CD4-positive, CD25-positive, alpha-beta regulatory T cell (primary cell): ENCODE results near the gene POFUT2. TPM values are rescaled to one million over a fixed set of nuclear protein-coding genes. Genes with fewer than 3 reads are reported as not detected.
"Not testable (repeated sequence)": the region's sequence is repeated elsewhere in the genome, so short reads cannot be mapped to it uniquely, and the experiment has no call there.

ENCODE experiments used
- ATAC-seq, 2 donors: fragments of 150-1000 bp; cut with Tn5 transposase; one replicate each; pipeline ENCODE4 v1.10.0; 2021; ENCODE audit warnings: low read depth in 2 of 2, moderate number of reproducible peaks in 2 of 2, moderate library complexity in 1 of 2
- DNase-seq, 3 donors: peaks; one replicate each; pipeline versions ENCODE4 v3.0.0 to v3.0.0-alpha.2; 2012 to 2022; ENCODE audit warnings: mixed read lengths in 1 of 3
- H3K27ac ChIP-seq: one replicate; pipeline ENCODE4 v1.7.0; 2013; ENCODE audit warnings: mild to moderate bottlenecking, low read length; ENCODE audit not compliant: insufficient read depth, poor library complexity, severe bottlenecking
- H3K27me3 ChIP-seq: one replicate; pipeline ENCODE4 v1.7.0; 2013; ENCODE audit warnings: low read length; ENCODE audit not compliant: control insufficient read depth, insufficient read depth
- H3K36me3 ChIP-seq: one replicate; pipeline ENCODE4 v1.7.0; 2013; ENCODE audit warnings: mild to moderate bottlenecking, low read length, moderate library complexity; ENCODE audit not compliant: control insufficient read depth, insufficient read depth
- H3K4me1 ChIP-seq: 2 replicates; pipeline ENCODE4 v1.7.0; 2013; ENCODE audit warnings: mild to moderate bottlenecking, low read length; ENCODE audit not compliant: insufficient read depth, control insufficient read depth, poor library complexity, severe bottlenecking
- H3K4me3 ChIP-seq: one replicate; pipeline ENCODE4 v1.7.0; 2013; ENCODE audit warnings: low read depth, mild to moderate bottlenecking, low read length, moderate library complexity
- H3K9me3 ChIP-seq, 2 experiments: 1 replicate in 1 of 2; 2 replicates in 1 of 2; pipeline ENCODE4 v1.7.0; 2013; ENCODE audit warnings: low read length in 2 of 2, mild to moderate bottlenecking in 1 of 2, moderate library complexity in 1 of 2; ENCODE audit not compliant: control insufficient read depth in 2 of 2
- H3K27ac Mint-ChIP-seq, 3 donors: one replicate each; pipeline ENCODE4 v1.8.0; 2020 to 2022; ENCODE audit warnings: mild to moderate bottlenecking in 3 of 3, mixed read lengths in 3 of 3, moderate library complexity in 2 of 3
- H3K27me3 Mint-ChIP-seq: one replicate; pipeline ENCODE4 v1.8.0; 2022; ENCODE audit warnings: mild to moderate bottlenecking, mixed read lengths
- H3K36me3 Mint-ChIP-seq: one replicate; pipeline ENCODE4 v1.8.0; 2020; ENCODE audit warnings: mixed read lengths
- H3K4me1 Mint-ChIP-seq, 4 donors: one replicate each; pipeline ENCODE4 v1.8.0; 2020 to 2022; ENCODE audit warnings: mixed read lengths in 4 of 4, mild to moderate bottlenecking in 1 of 4
- H3K4me3 Mint-ChIP-seq, 4 donors: one replicate each; pipeline ENCODE4 v1.8.0; 2020 to 2022; ENCODE audit warnings: mild to moderate bottlenecking in 4 of 4, mixed read lengths in 4 of 4, moderate library complexity in 3 of 4
- H3K9me3 Mint-ChIP-seq, 7 donors: one replicate each; pipeline ENCODE4 v1.8.0; 2020 to 2022; ENCODE audit warnings: mixed read lengths in 7 of 7, mild to moderate bottlenecking in 3 of 7, moderate library complexity in 2 of 7
- polyA plus RNA-seq, 4 donors: library from polyadenylated mRNA; unstranded; fragments of 300-500 nt; fragmentation: Illumina TruSeq; gene quantifications; one replicate each; pipeline ENCODE4 v1.2.3, GENCODE V29; 2021
- total RNA-seq: library from RNA; stranded (reverse); gene quantifications from one replicate; pipeline ENCODE4 v1.2.3, GENCODE V29; 2022

The POFUT2 gene
- total and polyA plus RNA-seq, 5 donors from 2014 or later = 2.6 to 55.6 (median 3.3) TPM

- Histone ChIP-seq H3K36me3 (no peaks in the 10 kb centered on the region), H3K4me3 (no peak overlapping the region), H3K27ac (no peak overlapping the region), H3K27me3 (no peaks in the 10 kb centered on the region), H3K4me1 (no peaks in the 10 kb centered on the region), H3K9me3 (no peaks in the 10 kb centered on the region)
- Mint-ChIP-seq H3K27ac (no peak overlapping the region), H3K36me3 (no peaks in the 10 kb centered on the region), H3K4me3 (no peak overlapping the region), H3K27me3 (peaks cover 7% of the 10 kb centered on the region), H3K4me1 (peaks cover 0 to 12% (median 7%) of the 10 kb centered on the region in 4 donors), H3K9me3 (peaks cover 0 to 4% (median 0%) of the 10 kb centered on the region in 7 donors)
- ATAC-seq (no peak), DNase-seq (no peak)
These were observed 22.8 kb upstream of the POFUT2 start for GRCh38 chr21:45310459-45310858.

- Mint-ChIP-seq H3K4me3 (no peak overlapping the region), H3K36me3 (no peaks in the 10 kb centered on the region), H3K27ac (no peak overlapping the region), H3K27me3 (peaks cover 7% of the 10 kb centered on the region), H3K4me1 (peaks cover 0 to 12% (median 7%) of the 10 kb centered on the region in 4 donors), H3K9me3 (peaks cover 0 to 4% (median 0%) of the 10 kb centered on the region in 7 donors)
- Histone ChIP-seq H3K9me3 (no peaks in the 10 kb centered on the region), H3K4me3 (no peak overlapping the region), H3K36me3 (no peaks in the 10 kb centered on the region), H3K4me1 (no peaks in the 10 kb centered on the region), H3K27me3 (no peaks in the 10 kb centered on the region), H3K27ac (no peak overlapping the region)
- no peak for ATAC-seq
- no peak for DNase-seq
These were observed 22.3 kb upstream of the POFUT2 start for GRCh38 chr21:45309987-45310381.

DNA sequence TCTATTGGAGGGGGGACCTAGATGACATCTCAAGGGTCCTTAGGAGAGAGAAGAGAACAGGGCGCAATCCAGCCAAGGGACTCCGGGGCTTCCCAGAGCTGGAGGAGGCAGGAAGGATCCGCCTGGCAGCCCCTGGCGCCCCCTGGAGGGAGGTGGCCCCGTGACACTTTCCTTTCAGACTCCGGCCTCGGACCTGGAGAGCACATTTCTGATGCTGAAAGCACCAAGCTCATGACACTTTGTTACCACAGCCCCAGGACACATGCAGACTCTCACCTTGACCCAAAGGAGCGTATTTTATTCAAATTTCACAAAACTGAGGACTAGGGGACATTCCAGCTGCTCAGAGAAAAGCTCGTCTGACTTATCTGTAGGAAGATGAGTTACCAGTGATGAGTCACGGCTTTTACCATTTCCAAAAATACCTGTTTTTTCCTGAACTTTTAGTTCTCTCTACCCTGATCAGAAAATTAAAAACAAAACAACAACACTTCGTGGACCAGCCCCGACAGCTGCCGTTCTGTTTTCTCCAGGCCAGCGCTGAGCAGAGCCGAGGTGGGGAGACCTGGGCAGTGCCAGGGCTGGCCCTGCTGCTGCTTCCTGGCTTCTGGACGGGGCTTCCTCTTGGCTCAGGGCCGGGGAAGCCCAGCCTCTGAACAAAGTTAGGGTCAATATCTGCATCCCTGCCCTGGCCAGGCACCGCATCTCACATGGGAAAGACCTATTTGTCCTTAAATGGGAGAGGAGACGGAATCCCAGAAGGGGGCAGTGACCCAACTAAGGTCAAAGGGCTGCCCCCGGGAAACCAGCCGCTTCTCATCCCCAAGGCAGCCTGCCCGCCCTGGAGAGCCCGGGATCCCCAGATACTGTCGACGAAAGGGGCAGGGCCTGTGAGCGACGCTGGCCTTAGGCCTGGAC, 21.6 kb upstream of the POFUT2 start:
- H3K9me3 Mint-ChIP-seq = peaks cover 0 to 4% (median 0%) of the 10 kb centered on the region in 7 donors
- H3K27me3 Mint-ChIP-seq = peaks cover 7% of the 10 kb centered on the region
- Histone ChIP-seq H3K4me1 (peaks cover 2% of the 10 kb centered on the region), H3K27me3 (no peaks in the 10 kb centered on the region), H3K4me3 (peak overlapping the region; percentile 10), H3K36me3 (no peaks in the 10 kb centered on the region), H3K9me3 (no peaks in the 10 kb centered on the region), H3K27ac (no peak overlapping the region)
- H3K4me1 Mint-ChIP-seq = peaks cover 0 to 15% (median 9%) of the 10 kb centered on the region in 4 donors
- H3K4me3 Mint-ChIP-seq = peak overlapping the region in 1 of 4 donors; percentile 26
- peak overlapping the region in 1 of 3 donors; percentile 76 for H3K27ac Mint-ChIP-seq
- DNase-seq (peak in 2 of 3 donors; percentile 9 to 33), ATAC-seq (peak in 1 of 2 donors; percentile 15)
- no peaks in the 10 kb centered on the region for H3K36me3 Mint-ChIP-seq

- DNase-seq (no peak), ATAC-seq (no peak)
- H3K27ac Mint-ChIP-seq = no peak overlapping the region
- H3K4me3 Mint-ChIP-seq = peak overlapping the region in 2 of 4 donors; percentile 26 to 49
- H3K9me3 ChIP-seq = no peaks in the 10 kb centered on the region
- peaks cover 0 to 18% (median 9%) of the 10 kb centered on the region in 4 donors for H3K4me1 Mint-ChIP-seq
- H3K9me3 Mint-ChIP-seq = peaks cover 0 to 4% (median 0%) of the 10 kb centered on the region in 7 donors
- peaks cover 4% of the 10 kb centered on the region for H3K4me1 ChIP-seq
- H3K36me3 Mint-ChIP-seq = no peaks in the 10 kb centered on the region
- H3K27me3 Mint-ChIP-seq = no peaks in the 10 kb centered on the region
- H3K4me3 ChIP-seq = no peak overlapping the region
- H3K27me3 ChIP-seq = no peaks in the 10 kb centered on the region
- H3K27ac ChIP-seq = no peak overlapping the region
- no peaks in the 10 kb centered on the region for H3K36me3 ChIP-seq
These were observed 20.7 kb upstream of the POFUT2 start for GRCh38 chr21:45308194-45309068.

DNA sequence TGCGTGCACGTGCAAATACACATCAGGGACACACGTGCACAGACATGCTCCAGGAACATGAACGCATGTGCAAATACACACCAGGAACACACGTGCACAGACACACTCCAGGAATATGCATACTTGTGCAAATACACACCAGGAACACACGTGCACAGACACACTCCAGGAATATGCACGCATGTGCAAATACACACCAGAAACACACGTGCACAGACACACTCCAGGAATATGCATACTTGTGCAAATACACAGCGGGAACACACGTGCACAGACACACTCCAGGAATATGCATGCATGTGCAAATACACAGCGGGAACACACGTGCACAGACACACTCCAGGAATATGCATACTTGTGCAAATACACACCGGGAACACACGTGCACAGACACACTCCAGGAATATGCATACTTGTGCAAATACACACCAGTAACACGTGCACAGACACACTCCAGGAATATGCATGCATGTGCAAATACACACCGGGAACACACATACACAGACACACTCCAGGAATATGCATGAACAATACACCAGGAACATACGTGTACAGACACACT, 20.0 kb upstream of the POFUT2 start:
- H3K4me1 ChIP-seq, H3K9me3 Mint-ChIP-seq, H3K27me3 ChIP-seq, H3K9me3 ChIP-seq, H3K27ac ChIP-seq, H3K4me3 ChIP-seq, H3K36me3 Mint-ChIP-seq, DNase-seq, H3K36me3 ChIP-seq, H3K27ac Mint-ChIP-seq, ATAC-seq, H3K27me3 Mint-ChIP-seq: not testable (repeated sequence)
- Mint-ChIP-seq H3K4me1 (peaks cover 0 to 18% (median 9%) of the 10 kb centered on the region in 4 donors), H3K4me3 (peak overlapping the region in 1 of 4 donors; percentile 49)

DNA sequence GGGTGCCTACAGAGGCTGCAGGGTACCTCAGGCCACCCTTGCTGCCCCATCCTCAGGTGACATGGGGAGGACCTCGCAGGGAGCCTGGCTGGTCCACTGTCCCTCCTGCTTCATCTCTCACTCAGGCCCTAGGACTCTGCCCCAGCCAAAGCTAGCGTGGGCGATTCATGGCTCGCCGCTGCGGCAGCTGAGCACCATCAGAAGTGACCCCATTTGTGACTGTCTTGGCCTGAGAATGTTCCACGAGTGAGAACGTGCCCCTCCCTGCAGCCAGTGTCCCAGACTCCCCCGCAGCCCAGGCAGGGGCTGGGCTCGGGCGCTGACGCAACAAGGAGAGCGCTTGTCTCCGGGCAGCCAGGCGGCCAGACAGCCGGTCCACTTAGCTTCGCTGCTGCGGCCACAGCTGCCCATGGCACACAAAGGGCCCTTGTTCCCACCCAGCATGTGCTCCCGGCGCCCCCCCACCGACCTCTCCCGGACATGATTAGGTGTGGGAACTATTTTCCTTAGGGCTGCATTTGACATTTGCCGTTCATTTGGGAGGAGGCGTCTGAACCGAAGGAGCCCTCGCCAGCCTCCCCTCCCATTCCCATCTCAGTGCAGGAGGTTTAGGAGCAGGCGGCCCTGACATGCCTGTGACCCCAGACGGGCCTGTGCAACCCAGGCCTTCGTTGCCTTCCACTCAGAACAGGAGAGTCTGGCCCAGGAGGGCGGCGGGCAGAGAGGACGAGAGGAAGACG, 19.3 kb upstream of the POFUT2 start:
- no peak overlapping the region for H3K4me3 ChIP-seq

DNA sequence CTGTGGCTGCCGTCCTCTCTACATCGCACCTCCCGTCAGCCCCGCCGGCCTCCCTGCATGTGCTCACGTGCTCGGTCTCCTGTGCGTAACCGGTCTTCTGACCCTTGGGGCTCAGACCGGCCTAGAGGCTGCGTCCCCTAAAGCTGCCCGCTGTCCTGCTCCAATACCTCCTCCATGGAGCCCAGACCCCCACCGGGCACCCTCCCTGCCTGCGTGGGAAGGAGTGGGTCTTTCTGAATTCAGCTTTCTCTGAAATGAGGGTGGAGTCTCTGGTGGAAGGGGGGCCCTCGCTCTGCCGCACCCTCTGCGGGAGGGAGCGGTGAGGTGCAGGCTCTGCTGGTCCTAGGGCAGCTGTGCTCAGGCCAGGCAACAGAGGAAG, 18.7 kb upstream of the POFUT2 start:
- Mint-ChIP-seq H3K9me3 (peaks cover 0 to 1% (median 0%) of the 10 kb centered on the region in 7 donors), H3K4me1 (peaks cover 0 to 23% (median 9%) of the 10 kb centered on the region in 4 donors), H3K27me3 (no peaks in the 10 kb centered on the region), H3K36me3 (no peaks in the 10 kb centered on the region), H3K4me3 (no peak overlapping the region), H3K27ac (peak overlapping the region in 1 of 3 donors; percentile 72)
- no peaks in the 10 kb centered on the region for H3K36me3 ChIP-seq
- no peaks in the 10 kb centered on the region for H3K9me3 ChIP-seq
- no peak for DNase-seq
- H3K27ac ChIP-seq = no peak overlapping the region
- H3K4me3 ChIP-seq = no peak overlapping the region
- peaks cover 20% of the 10 kb centered on the region for H3K4me1 ChIP-seq
- no peaks in the 10 kb centered on the region for H3K27me3 ChIP-seq
- no peak for ATAC-seq

More for the DNA sequence above, 19.3 kb upstream of the POFUT2 start:
- H3K9me3 Mint-ChIP-seq = peaks cover 0 to 1% (median 0%) of the 10 kb centered on the region in 7 donors
- H3K27ac Mint-ChIP-seq = no peak overlapping the region
- Histone ChIP-seq H3K27me3 (no peaks in the 10 kb centered on the region), H3K4me1 (peaks cover 14% of the 10 kb centered on the region), H3K9me3 (no peaks in the 10 kb centered on the region), H3K36me3 (no peaks in the 10 kb centered on the region), H3K27ac (no peak overlapping the region)
- no peaks in the 10 kb centered on the region for H3K27me3 Mint-ChIP-seq
- DNase-seq (no peak), ATAC-seq (no peak)
- H3K36me3 Mint-ChIP-seq = no peaks in the 10 kb centered on the region
- H3K4me1 Mint-ChIP-seq = peaks cover 0 to 21% (median 9%) of the 10 kb centered on the region in 4 donors
- H3K4me3 Mint-ChIP-seq = no peak overlapping the region
